Neural progenitor cell (in vitro differentiated cells): ENCODE results near the gene PAPLN. TPM values are rescaled to one million over a fixed set of nuclear protein-coding genes. Genes with fewer than 3 reads are reported as not detected.

ENCODE experiments used
- DNase-seq: peaks from one replicate; pipeline ENCODE4 v3.0.0-alpha.2; 2016; ENCODE audit warnings: low spot score
- H2AFZ ChIP-seq: fragments of 200-600 bp; sonication (generic); replicated peaks from 2 replicates; pipeline ENCODE4 v1.6.1; 2016; ENCODE audit warnings: antibody characterized with exemption
- H3F3A ChIP-seq: fragments of 200-600 bp; sonication (generic); 2 replicates; pipeline ENCODE4 v1.6.1; 2016; ENCODE audit warnings: antibody characterized with exemption, low read depth
- H3K27ac ChIP-seq: fragments of 200-600 bp; sonication (generic); 2 replicates; pipeline ENCODE4 v1.5.1; 2016; ENCODE audit warnings: mild to moderate bottlenecking
- H3K27me3 ChIP-seq: fragments of 200-600 bp; sonication (generic); 2 replicates; pipeline ENCODE4 v1.6.1; 2016; ENCODE audit warnings: mild to moderate bottlenecking, moderate library complexity
- H3K36me3 ChIP-seq: fragments of 200-600 bp; sonication (generic); 2 replicates; pipeline ENCODE4 v1.5.1; 2016
- H3K4me1 ChIP-seq: fragments of 200-600 bp; sonication (generic); 2 replicates; pipeline ENCODE4 v1.6.1; 2016; ENCODE audit warnings: mixed run types
- H3K4me2 ChIP-seq: fragments of 200-600 bp; sonication (generic); 2 replicates; pipeline ENCODE4 v1.6.1; 2016
- H3K4me3 ChIP-seq: fragments of 200-600 bp; sonication (generic); 2 replicates; pipeline ENCODE4 v1.5.1; 2016
- H3K79me2 ChIP-seq: fragments of 200-600 bp; sonication (generic); 2 replicates; pipeline ENCODE4 v1.6.1; 2016; ENCODE audit warnings: low read depth
- H3K9ac ChIP-seq: fragments of 200-600 bp; sonication (generic); 2 replicates; pipeline ENCODE4 v1.6.1; 2016
- H3K9me3 ChIP-seq: fragments of 200-600 bp; sonication (generic); 2 replicates; pipeline ENCODE4 v1.5.1; 2016; ENCODE audit warnings: low read depth
- H4K20me1 ChIP-seq: fragments of 200-600 bp; sonication (generic); 2 replicates; pipeline ENCODE4 v1.6.1; 2016; ENCODE audit warnings: low read depth
- H3K27ac Mint-ChIP-seq: 3 replicates; pipeline ENCODE4 v1.8.0; 2021; ENCODE audit warnings: mixed read lengths
- H3K27me3 Mint-ChIP-seq: 2 replicates; pipeline ENCODE4 v1.8.0; 2022; ENCODE audit warnings: low read depth, mild to moderate bottlenecking, inconsistent platforms, moderate library complexity, mixed read lengths; ENCODE audit not compliant: insufficient read depth
- H3K36me3 Mint-ChIP-seq: 3 replicates; pipeline ENCODE4 v1.8.0; 2021; ENCODE audit warnings: mixed read lengths
- H3K4me1 Mint-ChIP-seq: 3 replicates; pipeline ENCODE4 v1.8.0; 2021; ENCODE audit warnings: mixed read lengths
- H3K4me3 Mint-ChIP-seq: 3 replicates; pipeline ENCODE4 v1.8.0; 2021; ENCODE audit warnings: mild to moderate bottlenecking, moderate library complexity, mixed read lengths
- H3K9me3 Mint-ChIP-seq: 3 replicates; pipeline ENCODE4 v1.8.0; 2020; ENCODE audit warnings: mixed read lengths
- CTCF ChIP-seq: fragments of 200-600 bp; sonication (generic); IDR thresholded peaks from 2 replicates; pipeline ENCODE4 v1.5.1; 2017; ENCODE audit warnings: antibody characterized with exemption, mild to moderate bottlenecking
- EZH2 ChIP-seq: fragments of 200-600 bp; sonication (generic); IDR thresholded peaks from 2 replicates; pipeline ENCODE4 v1.6.1; 2017; ENCODE audit warnings: antibody characterized with exemption, mild to moderate bottlenecking, moderate library complexity
- EZH2phosphoT487 ChIP-seq: fragments of 200-600 bp; sonication (generic); IDR thresholded peaks from 2 replicates; pipeline ENCODE4 v1.6.1; 2017; ENCODE audit warnings: antibody characterized with exemption
- total RNA-seq: library from RNA; depleted of rRNA; stranded (reverse); fragments of >200 nt; gene quantifications from 2 replicates; pipeline ENCODE4 v1.2.3, GENCODE V29; 2015; ENCODE audit warnings: low replicate concordance

The PAPLN gene
- total RNA-seq, 1 donor from 2014 or later: 17.3 TPM

GRCh38 chr14:73289729-73290128 lies 52.4 kb downstream of the PAPLN start:
- Histone ChIP-seq H2AFZ (no peak overlapping the region), H3K4me2 (no peak overlapping the region), H3K9ac (no peak overlapping the region), H3K27me3 (no peaks in the 10 kb centered on the region), H3K36me3 (no peaks in the 10 kb centered on the region), H3F3A (peaks cover 20% of the 10 kb centered on the region), H3K27ac (no peak overlapping the region), H3K9me3 (no peaks in the 10 kb centered on the region), H3K79me2 (no peaks in the 10 kb centered on the region), H3K4me3 (no peak overlapping the region), H4K20me1 (peaks cover 26% of the 10 kb centered on the region), H3K4me1 (peaks cover 14% of the 10 kb centered on the region)
- H3K36me3 Mint-ChIP-seq: peaks cover 8% of the 10 kb centered on the region
- H3K9me3 Mint-ChIP-seq: no peaks in the 10 kb centered on the region
- H3K27me3 Mint-ChIP-seq: peaks cover 2% of the 10 kb centered on the region
- TF ChIP-seq CTCF (no peak), EZH2 (no peak), EZH2phosphoT487 (no peak)
- no peak for DNase-seq
- no peak overlapping the region for H3K27ac Mint-ChIP-seq
- no peaks in the 10 kb centered on the region for H3K4me1 Mint-ChIP-seq
- no peak overlapping the region for H3K4me3 Mint-ChIP-seq

GRCh38 chr14:73290279-73290678 lies 53.0 kb downstream of the PAPLN start:
- Mint-ChIP-seq H3K4me1 (no peaks in the 10 kb centered on the region), H3K9me3 (no peaks in the 10 kb centered on the region), H3K36me3 (peaks cover 8% of the 10 kb centered on the region), H3K4me3 (no peak overlapping the region), H3K27me3 (peaks cover 2% of the 10 kb centered on the region), H3K27ac (no peak overlapping the region)
- Histone ChIP-seq H2AFZ (no peak overlapping the region), H4K20me1 (peaks cover 21% of the 10 kb centered on the region), H3K9me3 (no peaks in the 10 kb centered on the region), H3K27me3 (no peaks in the 10 kb centered on the region), H3K4me2 (no peak overlapping the region), H3K27ac (no peak overlapping the region), H3K36me3 (no peaks in the 10 kb centered on the region), H3F3A (peaks cover 20% of the 10 kb centered on the region), H3K79me2 (no peaks in the 10 kb centered on the region), H3K9ac (no peak overlapping the region), H3K4me3 (no peak overlapping the region), H3K4me1 (peaks cover 14% of the 10 kb centered on the region)
- no peak for DNase-seq
- TF ChIP-seq EZH2phosphoT487: no peak
- TF ChIP-seq CTCF: no peak
- no peak for TF ChIP-seq EZH2

GRCh38 chr14:73293782-73294781 lies 56.8 kb downstream of the PAPLN start:
- H3K27me3 ChIP-seq: no peaks in the 10 kb centered on the region
- no peaks in the 10 kb centered on the region for H4K20me1 ChIP-seq
- H3K4me1 Mint-ChIP-seq: no peaks in the 10 kb centered on the region
- no peaks in the 10 kb centered on the region for H3K79me2 ChIP-seq
- no peak overlapping the region for H2AFZ ChIP-seq
- H3K4me3 Mint-ChIP-seq: no peak overlapping the region
- peaks cover 8% of the 10 kb centered on the region for H3K36me3 Mint-ChIP-seq
- H3K27ac ChIP-seq: no peak overlapping the region
- H3K9me3 ChIP-seq: no peaks in the 10 kb centered on the region
- H3K9me3 Mint-ChIP-seq: no peaks in the 10 kb centered on the region
- H3K27ac Mint-ChIP-seq: no peak overlapping the region
- H3K4me2 ChIP-seq: no peak overlapping the region
- peaks cover 4% of the 10 kb centered on the region for H3K4me1 ChIP-seq
- H3K36me3 ChIP-seq: no peaks in the 10 kb centered on the region
- DNase-seq: no peak
- no peak overlapping the region for H3K4me3 ChIP-seq
- H3F3A ChIP-seq: peaks cover 6% of the 10 kb centered on the region
- TF ChIP-seq EZH2phosphoT487 (no peak), EZH2 (no peak), CTCF (no peak)
- H3K27me3 Mint-ChIP-seq: no peaks in the 10 kb centered on the region
- H3K9ac ChIP-seq: no peak overlapping the region
